ENCODE data around the gene TGFBR2. TPM values are rescaled to one million over a fixed set of nuclear protein-coding genes. Genes with fewer than 3 reads are reported as not detected.

Gene TGFBR2
- total and polyA plus RNA-seq, 2 of the 13 experiments (the other 11 are each of a cell fraction or from before 2014, with no cell fraction given), result 82.2 to 187 TPM

- TF ChIP-seq SOX6 (IDR thresholded peaks at IDR 0.05) (no peak), SOX6 (CRISPR knock-in tag; IDR thresholded peaks at IDR 0.05) (peak; percentile 94), ZNF572 (CRISPR knock-in tag; IDR thresholded peaks at IDR 0.05) (no peak), KLF15 (CRISPR knock-in tag; IDR thresholded peaks at IDR 0.05; ENCODE audit: borderline replicate concordance) (no peak), SRY (CRISPR knock-in tag; IDR thresholded peaks at IDR 0.05) (peak; percentile 30; the same call in 1 of the 2 replicates), ZNF430 (CRISPR knock-in tag; IDR thresholded peaks at IDR 0.05) (peak; percentile 56; the same call in 1 of the 2 replicates), ZBTB20 (CRISPR knock-in tag; IDR thresholded peaks at IDR 0.05; ENCODE audit: borderline replicate concordance, low read depth) (0 out of 2 replicates have a peak, but pooled peaks have one; percentile 57), BCL6 (CRISPR knock-in tag; IDR thresholded peaks at IDR 0.05) (peak; percentile 75), HCFC1 (IDR thresholded peaks at IDR 0.05; ENCODE audit: low read depth, low read length) (no peak), MIXL1 (CRISPR knock-in tag; IDR thresholded peaks at IDR 0.05) (peak; percentile 74), POLR2AphosphoS2 (IDR thresholded peaks at IDR 0.05; ENCODE audit: low read depth, low read length) (peak; percentile 56; the same call in 1 of the 2 replicates), ZNF224 (CRISPR knock-in tag; IDR thresholded peaks at IDR 0.05) (no peak), BHLHE40 (IDR thresholded peaks at IDR 0.05; ENCODE audit: low read length) (peak; percentile 67), ATF1 (CRISPR knock-in tag; IDR thresholded peaks at IDR 0.05) (peak; percentile 62; the same call in 1 of the 2 replicates)
- TF ChIP-seq, protein P1, sequence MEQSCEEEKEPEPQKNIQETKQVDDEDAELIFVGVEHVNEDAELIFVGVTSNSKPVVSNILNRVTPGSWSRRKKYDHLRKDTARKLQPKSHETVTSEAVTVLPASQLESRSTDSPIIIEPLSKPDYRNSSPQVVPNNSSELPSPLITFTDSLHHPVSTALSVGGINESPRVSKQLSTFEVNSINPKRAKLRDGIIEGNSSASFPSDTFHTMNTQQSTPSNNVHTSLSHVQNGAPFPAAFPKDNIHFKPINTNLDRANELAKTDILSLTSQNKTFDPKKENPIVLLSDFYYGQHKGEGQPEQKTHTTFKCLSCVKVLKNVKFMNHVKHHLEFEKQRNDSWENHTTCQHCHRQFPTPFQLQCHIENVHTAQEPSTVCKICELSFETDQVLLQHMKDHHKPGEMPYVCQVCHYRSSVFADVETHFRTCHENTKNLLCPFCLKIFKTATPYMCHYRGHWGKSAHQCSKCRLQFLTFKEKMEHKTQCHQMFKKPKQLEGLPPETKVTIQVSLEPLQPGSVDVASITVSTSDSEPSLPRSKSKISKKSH (CRISPR knock-in tag; IDR thresholded peaks at IDR 0.05; ENCODE audit: borderline replicate concordance), result no peak
- TF ChIP-seq, protein P2, sequence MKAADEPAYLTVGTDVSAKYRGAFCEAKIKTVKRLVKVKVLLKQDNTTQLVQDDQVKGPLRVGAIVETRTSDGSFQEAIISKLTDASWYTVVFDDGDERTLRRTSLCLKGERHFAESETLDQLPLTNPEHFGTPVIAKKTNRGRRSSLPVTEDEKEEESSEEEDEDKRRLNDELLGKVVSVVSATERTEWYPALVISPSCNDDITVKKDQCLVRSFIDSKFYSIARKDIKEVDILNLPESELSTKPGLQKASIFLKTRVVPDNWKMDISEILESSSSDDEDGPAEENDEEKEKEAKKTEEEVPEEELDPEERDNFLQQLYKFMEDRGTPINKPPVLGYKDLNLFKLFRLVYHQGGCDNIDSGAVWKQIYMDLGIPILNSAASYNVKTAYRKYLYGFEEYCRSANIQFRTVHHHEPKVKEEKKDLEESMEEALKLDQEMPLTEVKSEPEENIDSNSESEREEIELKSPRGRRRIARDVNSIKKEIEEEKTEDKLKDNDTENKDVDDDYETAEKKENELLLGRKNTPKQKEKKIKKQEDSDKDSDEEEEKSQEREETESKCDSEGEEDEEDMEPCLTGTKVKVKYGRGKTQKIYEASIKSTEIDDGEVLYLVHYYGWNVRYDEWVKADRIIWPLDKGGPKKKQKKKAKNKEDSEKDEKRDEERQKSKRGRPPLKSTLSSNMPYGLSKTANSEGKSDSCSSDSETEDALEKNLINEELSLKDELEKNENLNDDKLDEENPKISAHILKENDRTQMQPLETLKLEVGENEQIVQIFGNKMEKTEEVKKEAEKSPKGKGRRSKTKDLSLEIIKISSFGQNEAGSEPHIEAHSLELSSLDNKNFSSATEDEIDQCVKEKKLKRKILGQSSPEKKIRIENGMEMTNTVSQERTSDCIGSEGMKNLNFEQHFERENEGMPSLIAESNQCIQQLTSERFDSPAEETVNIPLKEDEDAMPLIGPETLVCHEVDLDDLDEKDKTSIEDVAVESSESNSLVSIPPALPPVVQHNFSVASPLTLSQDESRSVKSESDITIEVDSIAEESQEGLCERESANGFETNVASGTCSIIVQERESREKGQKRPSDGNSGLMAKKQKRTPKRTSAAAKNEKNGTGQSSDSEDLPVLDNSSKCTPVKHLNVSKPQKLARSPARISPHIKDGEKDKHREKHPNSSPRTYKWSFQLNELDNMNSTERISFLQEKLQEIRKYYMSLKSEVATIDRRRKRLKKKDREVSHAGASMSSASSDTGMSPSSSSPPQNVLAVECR (CRISPR knock-in tag; IDR thresholded peaks at IDR 0.05; ENCODE audit: borderline replicate concordance), result peak; percentile 58; the same call in 1 of the 2 replicates
- TF ChIP-seq, protein P3, sequence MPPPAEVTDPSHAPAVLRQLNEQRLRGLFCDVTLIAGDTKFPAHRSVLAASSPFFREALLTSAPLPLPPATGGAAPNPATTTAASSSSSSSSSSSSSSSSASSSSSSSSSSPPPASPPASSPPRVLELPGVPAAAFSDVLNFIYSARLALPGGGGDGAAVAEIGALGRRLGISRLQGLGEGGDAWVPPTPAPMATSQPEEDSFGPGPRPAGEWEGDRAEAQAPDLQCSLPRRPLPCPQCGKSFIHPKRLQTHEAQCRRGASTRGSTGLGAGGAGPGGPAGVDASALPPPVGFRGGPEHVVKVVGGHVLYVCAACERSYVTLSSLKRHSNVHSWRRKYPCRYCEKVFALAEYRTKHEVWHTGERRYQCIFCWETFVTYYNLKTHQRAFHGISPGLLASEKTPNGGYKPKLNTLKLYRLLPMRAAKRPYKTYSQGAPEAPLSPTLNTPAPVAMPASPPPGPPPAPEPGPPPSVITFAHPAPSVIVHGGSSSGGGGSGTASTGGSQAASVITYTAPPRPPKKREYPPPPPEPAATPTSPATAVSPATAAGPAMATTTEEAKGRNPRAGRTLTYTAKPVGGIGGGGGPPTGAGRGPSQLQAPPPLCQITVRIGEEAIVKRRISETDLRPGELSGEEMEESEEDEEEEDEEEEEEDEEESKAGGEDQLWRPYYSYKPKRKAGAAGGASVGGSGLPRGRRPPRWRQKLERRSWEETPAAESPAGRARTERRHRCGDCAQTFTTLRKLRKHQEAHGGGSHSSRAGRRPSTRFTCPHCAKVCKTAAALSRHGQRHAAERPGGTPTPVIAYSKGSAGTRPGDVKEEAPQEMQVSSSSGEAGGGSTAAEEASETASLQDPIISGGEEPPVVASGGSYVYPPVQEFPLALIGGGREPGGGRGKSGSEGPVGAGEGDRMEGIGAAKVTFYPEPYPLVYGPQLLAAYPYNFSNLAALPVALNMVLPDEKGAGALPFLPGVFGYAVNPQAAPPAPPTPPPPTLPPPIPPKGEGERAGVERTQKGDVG (CRISPR knock-in tag; IDR thresholded peaks at IDR 0.05; ENCODE audit: borderline replicate concordance), result no peak
- TF ChIP-seq, protein P4, sequence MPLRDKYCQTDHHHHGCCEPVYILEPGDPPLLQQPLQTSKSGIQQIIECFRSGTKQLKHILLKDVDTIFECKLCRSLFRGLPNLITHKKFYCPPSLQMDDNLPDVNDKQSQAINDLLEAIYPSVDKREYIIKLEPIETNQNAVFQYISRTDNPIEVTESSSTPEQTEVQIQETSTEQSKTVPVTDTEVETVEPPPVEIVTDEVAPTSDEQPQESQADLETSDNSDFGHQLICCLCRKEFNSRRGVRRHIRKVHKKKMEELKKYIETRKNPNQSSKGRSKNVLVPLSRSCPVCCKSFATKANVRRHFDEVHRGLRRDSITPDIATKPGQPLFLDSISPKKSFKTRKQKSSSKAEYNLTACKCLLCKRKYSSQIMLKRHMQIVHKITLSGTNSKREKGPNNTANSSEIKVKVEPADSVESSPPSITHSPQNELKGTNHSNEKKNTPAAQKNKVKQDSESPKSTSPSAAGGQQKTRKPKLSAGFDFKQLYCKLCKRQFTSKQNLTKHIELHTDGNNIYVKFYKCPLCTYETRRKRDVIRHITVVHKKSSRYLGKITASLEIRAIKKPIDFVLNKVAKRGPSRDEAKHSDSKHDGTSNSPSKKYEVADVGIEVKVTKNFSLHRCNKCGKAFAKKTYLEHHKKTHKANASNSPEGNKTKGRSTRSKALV (CRISPR knock-in tag; IDR thresholded peaks at IDR 0.05), result no peak; the same call in 1 of the 2 replicates
Measured at GRCh38 chr3:30625541-30626438, 19.4 kb downstream of the TGFBR2 start (continued).

Measured in HepG2 (cell line).